Small intestine (tissue), 7 donors: Measurements from ENCODE around the gene MBD6. TPM values are rescaled to one million over a fixed set of nuclear protein-coding genes. Genes with fewer than 3 reads are reported as not detected.

Experiments
- DNase-seq, 2 donors: peaks; one replicate each; pipeline versions ENCODE4 v3.0.0 to v3.0.0-alpha.2; 2013
- FAIRE-seq: peaks from 2 replicates; lab custom pipeline; 2012; peaks lifted over from hg19 to GRCh38; lab: Jason Lieb, UNC
- H3K27ac ChIP-seq, 3 donors: one replicate each; pipeline ENCODE4 v1.5.1; 2013; ENCODE audit warnings: low read length in 2 of 3, mild to moderate bottlenecking in 2 of 3, control low read depth in 1 of 3, inconsistent platforms in 1 of 3, low read depth in 1 of 3, moderate library complexity in 1 of 3
- H3K27me3 ChIP-seq, 3 donors: one replicate each; pipeline ENCODE4 v1.6.1; 2013; ENCODE audit warnings: low read length in 3 of 3, inconsistent platforms in 1 of 3; ENCODE audit not compliant: control insufficient read depth in 3 of 3, insufficient read depth in 3 of 3
- H3K36me3 ChIP-seq, 3 donors: one replicate each; pipeline ENCODE4 v1.6.1; 2013; ENCODE audit warnings: low read length in 3 of 3, inconsistent platforms in 1 of 3, low read depth in 1 of 3, mild to moderate bottlenecking in 1 of 3, moderate library complexity in 1 of 3; ENCODE audit not compliant: control insufficient read depth in 3 of 3, insufficient read depth in 2 of 3
- H3K4me1 ChIP-seq, 3 donors: one replicate each; pipeline ENCODE4 v1.6.1; 2013; ENCODE audit warnings: low read length in 2 of 3, inconsistent platforms in 1 of 3, low read depth in 1 of 3, mild to moderate bottlenecking in 1 of 3, moderate library complexity in 1 of 3; ENCODE audit not compliant: control insufficient read depth in 3 of 3, insufficient read depth in 2 of 3
- H3K4me3 ChIP-seq, 3 donors: one replicate each; pipeline ENCODE4 v1.5.1; 2013; ENCODE audit warnings: low read length in 3 of 3, control low read depth in 1 of 3, inconsistent platforms in 1 of 3, low read depth in 1 of 3, mild to moderate bottlenecking in 1 of 3, moderate library complexity in 1 of 3
- H3K9me3 ChIP-seq, 2 donors: one replicate each; pipeline ENCODE4 v1.6.1; 2013; ENCODE audit warnings: low read depth in 1 of 2, low read length in 1 of 2; ENCODE audit not compliant: control insufficient read depth in 2 of 2, insufficient read depth in 1 of 2
- WGBS, 3 donors: extraction: QIAGEN DNeasy Blood & Tissue Kit; methylation state at CpG; one replicate each; pipeline ENCODE4 v1.1.7; 2013; 5-methylcytosine and 5-hydroxymethylcytosine counted together
- polyA plus RNA-seq, 4 donors: library from polyadenylated mRNA; stranded (reverse) in 3 of 4; unstranded in 1 of 4; fragments of 200-250 nt in 3 of 4; fragments of 120-200 nt in 1 of 4; gene quantifications; one replicate each; pipeline versions ENCODE4 v1.2.1 to v1.2.3, GENCODE V29; 2013
- donor health status: healthy with polysubstance abuse.
- donor health status: control.
- donor health status: control.
- donor health status: Bipolar disorder and iron deficiency.
- donor health status: healthy.

The MBD6 gene
- polyA plus RNA-seq, 4 donors = 20.5 to 72.0 (median 36.5) TPM

GRCh38 chr12:57519796-57520052 is 2.9 kb upstream of the MBD6 start:
- Histone ChIP-seq H3K4me3 (peak overlapping the region; percentile 78 to 99 (median 85)), H3K27me3 (no peaks in the 10 kb centered on the region), H3K4me1 (peaks cover 2 to 38% (median 11%) of the 10 kb centered on the region in 3 donors), H3K36me3 (peaks cover 6 to 46% (median 25%) of the 10 kb centered on the region in 3 donors), H3K9me3 (no peaks in the 10 kb centered on the region), H3K27ac (peak overlapping the region; percentile 96 to 99 (median 96))
- FAIRE-seq (no peak), DNase-seq (peak; percentile 38 to 66)
- WGBS, 3 donors = 0 to 1% (median 0%) methylated on average over 8 of the region's 8 CpGs

GRCh38 chr12:57520053-57520818 is 2.4 kb upstream of the MBD6 start, which contains the start of gene DDIT3:
DDIT3 (minus strand) TSS chr12:57520514; CDS start chr12:57517406, 3,108 bp downstream.
- Histone ChIP-seq H3K36me3 (peaks cover 6 to 46% (median 22%) of the 10 kb centered on the region in 3 donors), H3K27me3 (no peaks in the 10 kb centered on the region), H3K9me3 (no peaks in the 10 kb centered on the region), H3K4me1 (peaks cover 2 to 43% (median 11%) of the 10 kb centered on the region in 3 donors), H3K4me3 (peak within 1 kb of the TSS; percentile 78 to 99 (median 85)), H3K27ac (peak within 1 kb of the TSS; percentile 96 to 100 (median 97))
- FAIRE-seq = no peak
- peak; percentile 99 for DNase-seq
- 0 to 1% (median 0%) methylated on average over 51 to 52 of the region's 52 CpGs for WGBS, 3 donors

DNA sequence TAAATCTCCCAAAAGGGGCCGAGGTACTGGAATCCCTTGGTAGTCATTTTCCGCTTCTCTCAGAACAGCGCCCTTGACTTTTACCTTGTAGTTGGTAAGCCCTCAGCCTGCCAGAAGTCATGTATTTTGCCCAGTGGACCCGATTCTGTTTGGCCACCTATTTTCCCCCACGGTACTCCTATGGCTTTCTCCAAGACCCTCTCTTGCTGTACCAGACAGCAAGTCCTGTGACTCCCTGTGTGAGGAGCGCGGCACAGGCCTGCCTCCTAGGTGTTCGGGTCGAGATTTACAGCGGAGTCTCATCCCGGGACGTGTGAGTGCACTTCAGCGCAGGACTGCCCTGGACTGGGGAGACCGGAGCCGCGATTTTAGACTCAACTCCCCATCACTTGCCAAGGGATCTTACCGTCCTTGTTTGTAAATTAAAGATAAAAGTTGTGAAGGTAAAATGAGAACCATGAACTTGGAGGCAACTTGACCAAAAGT is 1.1 kb upstream of the MBD6 start:
- DNase-seq = peak; percentile 54 to 73
- Histone ChIP-seq H3K27me3 (no peaks in the 10 kb centered on the region), H3K36me3 (peaks cover 11 to 50% (median 12%) of the 10 kb centered on the region in 3 donors), H3K27ac (peak overlapping the region; percentile 94 to 100 (median 97)), H3K9me3 (no peaks in the 10 kb centered on the region), H3K4me3 (peak overlapping the region in 1 of 3 donors; percentile 68), H3K4me1 (peaks cover 2 to 46% (median 11%) of the 10 kb centered on the region in 3 donors)
- FAIRE-seq = no peak
- 32 to 42% (median 35%) methylated on average over 17 of the region's 17 CpGs for whole genome bisulfite sequencing, 3 donors

DNA sequence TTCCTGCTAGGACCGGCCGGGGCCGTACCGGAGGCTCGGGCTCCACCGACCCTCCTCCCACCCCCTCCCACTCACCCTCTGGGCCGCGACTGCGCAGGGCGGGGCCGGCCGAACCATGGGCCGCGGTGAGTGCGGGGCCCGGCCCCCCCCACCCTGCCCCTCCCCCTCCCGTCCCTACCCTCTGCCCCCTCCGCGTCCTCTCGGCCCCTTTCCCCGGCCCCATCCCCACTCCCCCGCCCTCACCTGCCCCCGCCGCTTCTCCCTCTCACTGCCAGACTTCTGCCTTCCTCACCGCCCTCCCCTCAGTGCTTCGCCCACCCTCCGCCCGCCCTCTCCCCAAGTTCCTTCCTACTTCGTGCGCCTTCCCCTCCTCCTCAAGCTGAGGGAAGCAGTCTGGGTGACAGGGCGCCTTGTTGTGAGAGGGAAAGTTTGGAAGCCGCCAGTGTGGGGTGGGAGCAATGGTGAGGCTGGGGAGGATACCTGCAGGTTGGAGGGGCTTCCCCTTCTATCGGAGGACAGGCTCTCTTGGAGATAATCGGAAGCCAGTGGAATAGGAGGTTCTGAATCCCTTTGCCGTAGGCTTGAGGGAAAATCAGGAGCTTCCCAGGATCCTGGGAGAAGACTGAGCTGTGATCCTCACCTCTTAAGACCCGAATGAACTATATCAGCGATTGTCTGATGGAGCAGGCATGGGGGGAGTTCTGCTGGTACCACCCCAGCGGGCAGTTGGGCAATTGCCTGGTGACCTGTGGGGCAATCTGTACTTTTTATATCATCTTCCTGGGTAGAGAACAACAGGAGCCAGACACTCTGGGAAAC is 472 bp downstream of the MBD6 start:
- peaks cover 8 to 52% (median 14%) of the 10 kb centered on the region in 3 donors for H3K36me3 ChIP-seq
- H3K27me3 ChIP-seq = no peaks in the 10 kb centered on the region
- peak overlapping the region; percentile 85 to 100 (median 94) for H3K27ac ChIP-seq
- FAIRE-seq = no peak
- peaks cover 2 to 44% (median 11%) of the 10 kb centered on the region in 3 donors for H3K4me1 ChIP-seq
- no peaks in the 10 kb centered on the region for H3K9me3 ChIP-seq
- 1 to 2% (median 1%) methylated on average over 18 to 38 of the region's 38 CpGs for WGBS, 3 donors
- peak; percentile 44 to 75 for DNase-seq
- H3K4me3 ChIP-seq = peak overlapping the region; percentile 74 to 87 (median 77)

- Histone ChIP-seq H3K27me3 (no peaks in the 10 kb centered on the region), H3K4me3 (peak overlapping the region; percentile 74 to 87 (median 77)), H3K4me1 (peaks cover 2 to 36% (median 11%) of the 10 kb centered on the region in 3 donors), H3K27ac (peak overlapping the region; percentile 81 to 100 (median 82)), H3K36me3 (peaks cover 13 to 57% (median 18%) of the 10 kb centered on the region in 3 donors), H3K9me3 (no peaks in the 10 kb centered on the region)
- FAIRE-seq (no peak), DNase-seq (peak; percentile 10 to 38)
- WGBS, 3 donors = 34 to 51% (median 47%) methylated on average over 14 of the region's 14 CpGs
Measured at GRCh38 chr12:57523706-57524614, 1.3 kb downstream of the MBD6 start.

GRCh38 chr12:57524814-57525614 is 2.4 kb downstream of the MBD6 start:
- Histone ChIP-seq H3K9me3 (no peaks in the 10 kb centered on the region), H3K4me1 (peaks cover 2 to 33% (median 11%) of the 10 kb centered on the region in 3 donors), H3K4me3 (no peak overlapping the region), H3K27ac (peak overlapping the region; percentile 81 to 100 (median 82)), H3K27me3 (no peaks in the 10 kb centered on the region), H3K36me3 (peaks cover 18 to 60% (median 26%) of the 10 kb centered on the region in 3 donors)
- DNase-seq = peak in 1 of 2 donors; percentile 43
- FAIRE-seq = no peak
- WGBS, 3 donors = 51 to 61% (median 58%) methylated on average over 9 to 11 of the region's 11 CpGs

GRCh38 chr12:57525615-57526383 is 3.2 kb downstream of the MBD6 start:
- 83 to 85% (median 84%) methylated on average over 14 to 16 of the region's 16 CpGs for WGBS, 3 donors
- H3K9me3 ChIP-seq = no peaks in the 10 kb centered on the region
- DNase-seq (no peak), FAIRE-seq (no peak)
- peaks cover 24 to 68% (median 29%) of the 10 kb centered on the region in 3 donors for H3K36me3 ChIP-seq
- no peak overlapping the region for H3K27ac ChIP-seq
- H3K27me3 ChIP-seq = no peaks in the 10 kb centered on the region
- H3K4me1 ChIP-seq = peaks cover 2 to 33% (median 11%) of the 10 kb centered on the region in 3 donors
- H3K4me3 ChIP-seq = no peak overlapping the region
